ENCODE measurements around the gene TAB2.
"Not testable (repeated sequence)": the region's sequence is repeated elsewhere in the genome, so short reads cannot be mapped to it uniquely, and the experiment has no call there.

Gene TAB2

GRCh38 chr6:149455031-149455732 is 137.7 kb downstream of the TAB2 start:
- in situ Hi-C loops (cut with MboI; ENCODE audit: low sequenced_read_pairs) = no loop called here

GRCh38 chr6:149456311-149457021 is 139.0 kb downstream of the TAB2 start:
- in situ Hi-C loops (cut with MboI; ENCODE audit: low sequenced_read_pairs) = no loop called here

- in situ Hi-C loops (cut with MboI; ENCODE audit: low sequenced_read_pairs) = no loop called here
Measured at GRCh38 chr6:149457316-149457884, 139.9 kb downstream of the TAB2 start.

GRCh38 chr6:149458196-149458595 is 140.7 kb downstream of the TAB2 start:
- in situ Hi-C loops (cut with MboI; ENCODE audit: low sequenced_read_pairs) = no loop called here

GRCh38 chr6:149458806-149459205 is 141.3 kb downstream of the TAB2 start:
- in situ Hi-C loops (cut with MboI; ENCODE audit: low sequenced_read_pairs) = no loop called here

GRCh38 chr6:149459761-149460160 is 142.2 kb downstream of the TAB2 start:
- in situ Hi-C loops (cut with MboI; ENCODE audit: low sequenced_read_pairs) = no loop called here

- in situ Hi-C loops (cut with MboI; ENCODE audit: low sequenced_read_pairs) = not testable (repeated sequence)
Measured at GRCh38 chr6:149460249-149460648, 142.7 kb downstream of the TAB2 start.
